HEK293 (cell line): Measurements from ENCODE around the gene ZNF236.

ENCODE experiments used
- EGR2 ChIP-seq: fragments of 450-650 bp; formaldehyde crosslinking; IDR thresholded peaks from 2 replicates; pipeline ENCODE4 v1.5.1; 2016; ENCODE audit warnings: low read depth, missing biosample characterization, missing genetic modification characterization
- ZFP37 ChIP-seq: fragments of 450-650 bp; formaldehyde crosslinking; IDR thresholded peaks from 2 replicates; pipeline ENCODE4 v1.5.1; 2016; ENCODE audit warnings: missing biosample characterization, missing genetic modification characterization
- ZNF114 ChIP-seq: fragments of 450-650 bp; formaldehyde crosslinking; IDR thresholded peaks from 2 replicates; pipeline ENCODE4 v1.5.0; 2017; ENCODE audit warnings: missing biosample characterization, missing genetic modification characterization
- ZNF610 ChIP-seq: fragments of 450-650 bp; formaldehyde crosslinking; IDR thresholded peaks from 2 replicates; pipeline ENCODE4 v1.5.1; 2016; ENCODE audit warnings: missing biosample characterization, missing genetic modification characterization, borderline replicate concordance
- TF ChIP-seq, protein P1 (sequence below): fragments of 450-650 bp; formaldehyde crosslinking; IDR thresholded peaks from 2 replicates; pipeline ENCODE4 v1.5.1; 2016; ENCODE audit warnings: missing biosample characterization, missing genetic modification characterization
- TF ChIP-seq, protein P2 (sequence below): fragments of 450-650 bp; formaldehyde crosslinking; IDR thresholded peaks from 2 replicates; pipeline ENCODE4 v1.5.1; 2017; ENCODE audit warnings: missing biosample characterization, missing genetic modification characterization

DNA sequence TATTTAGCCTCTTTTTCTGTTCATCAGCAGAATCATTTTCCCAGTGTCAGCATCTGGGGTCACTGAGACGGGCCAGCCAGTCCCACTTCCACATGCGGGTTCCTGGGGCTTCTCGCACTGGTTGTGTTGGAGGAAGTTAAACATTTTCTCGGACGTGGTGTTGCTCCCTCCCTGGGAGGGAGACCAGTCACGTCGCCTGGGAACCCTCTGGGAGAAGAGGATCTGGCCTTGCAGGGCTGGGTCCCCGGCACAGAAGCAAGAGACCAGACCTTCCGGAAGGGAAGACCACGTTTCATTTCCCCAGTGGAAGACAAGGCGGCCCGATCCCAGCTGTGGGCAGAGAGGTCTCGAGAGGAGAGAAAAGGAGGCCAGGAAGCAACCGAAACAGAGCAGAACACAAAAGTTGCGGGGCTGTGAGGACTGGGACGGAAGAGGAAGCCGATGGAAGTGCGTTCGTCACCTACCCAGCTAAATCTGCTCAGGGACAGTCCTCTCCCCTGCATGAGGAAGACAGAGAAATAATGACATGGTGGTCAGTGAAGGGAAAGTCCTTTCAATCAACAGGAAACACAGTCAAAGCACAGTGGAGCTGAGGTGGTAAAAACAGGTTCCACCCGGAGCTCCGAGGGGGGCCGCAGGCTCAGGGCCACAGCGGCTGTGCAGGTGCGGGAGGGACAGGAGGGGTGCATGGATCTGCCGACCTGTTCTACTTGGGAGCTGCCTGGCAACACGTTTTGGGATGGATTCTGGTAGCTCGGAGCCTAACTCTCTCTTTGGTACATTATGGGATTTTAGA lies 165.9 kb downstream of the ZNF236 start:
- TF ChIP-seq, protein P1, sequence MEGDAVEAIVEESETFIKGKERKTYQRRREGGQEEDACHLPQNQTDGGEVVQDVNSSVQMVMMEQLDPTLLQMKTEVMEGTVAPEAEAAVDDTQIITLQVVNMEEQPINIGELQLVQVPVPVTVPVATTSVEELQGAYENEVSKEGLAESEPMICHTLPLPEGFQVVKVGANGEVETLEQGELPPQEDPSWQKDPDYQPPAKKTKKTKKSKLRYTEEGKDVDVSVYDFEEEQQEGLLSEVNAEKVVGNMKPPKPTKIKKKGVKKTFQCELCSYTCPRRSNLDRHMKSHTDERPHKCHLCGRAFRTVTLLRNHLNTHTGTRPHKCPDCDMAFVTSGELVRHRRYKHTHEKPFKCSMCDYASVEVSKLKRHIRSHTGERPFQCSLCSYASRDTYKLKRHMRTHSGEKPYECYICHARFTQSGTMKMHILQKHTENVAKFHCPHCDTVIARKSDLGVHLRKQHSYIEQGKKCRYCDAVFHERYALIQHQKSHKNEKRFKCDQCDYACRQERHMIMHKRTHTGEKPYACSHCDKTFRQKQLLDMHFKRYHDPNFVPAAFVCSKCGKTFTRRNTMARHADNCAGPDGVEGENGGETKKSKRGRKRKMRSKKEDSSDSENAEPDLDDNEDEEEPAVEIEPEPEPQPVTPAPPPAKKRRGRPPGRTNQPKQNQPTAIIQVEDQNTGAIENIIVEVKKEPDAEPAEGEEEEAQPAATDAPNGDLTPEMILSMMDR = no peak
- TF ChIP-seq ZNF114 (tag by site-specific recombination) = no peak
- no peak for TF ChIP-seq ZFP37 (tag by site-specific recombination)
- no peak for TF ChIP-seq EGR2 (tag by site-specific recombination)
- TF ChIP-seq ZNF610 (tag by site-specific recombination) = no peak
- TF ChIP-seq, protein P2, sequence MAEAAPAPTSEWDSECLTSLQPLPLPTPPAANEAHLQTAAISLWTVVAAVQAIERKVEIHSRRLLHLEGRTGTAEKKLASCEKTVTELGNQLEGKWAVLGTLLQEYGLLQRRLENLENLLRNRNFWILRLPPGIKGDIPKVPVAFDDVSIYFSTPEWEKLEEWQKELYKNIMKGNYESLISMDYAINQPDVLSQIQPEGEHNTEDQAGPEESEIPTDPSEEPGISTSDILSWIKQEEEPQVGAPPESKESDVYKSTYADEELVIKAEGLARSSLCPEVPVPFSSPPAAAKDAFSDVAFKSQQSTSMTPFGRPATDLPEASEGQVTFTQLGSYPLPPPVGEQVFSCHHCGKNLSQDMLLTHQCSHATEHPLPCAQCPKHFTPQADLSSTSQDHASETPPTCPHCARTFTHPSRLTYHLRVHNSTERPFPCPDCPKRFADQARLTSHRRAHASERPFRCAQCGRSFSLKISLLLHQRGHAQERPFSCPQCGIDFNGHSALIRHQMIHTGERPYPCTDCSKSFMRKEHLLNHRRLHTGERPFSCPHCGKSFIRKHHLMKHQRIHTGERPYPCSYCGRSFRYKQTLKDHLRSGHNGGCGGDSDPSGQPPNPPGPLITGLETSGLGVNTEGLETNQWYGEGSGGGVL (tag by site-specific recombination) = no peak
